H1 (cell line): ENCODE results near the gene PNMA8B. TPM values are rescaled to one million over a fixed set of nuclear protein-coding genes. Genes with fewer than 3 reads are reported as not detected.

ENCODE experiments used
- CTCF ChIA-PET: fragments of 300-600 bp; sonication (Branson Sonifier 250); formaldehyde crosslinking; loops from one replicate; lab custom pipeline; 2021; ENCODE audit not compliant: partially characterized antibody; lab: Charles Lee
- POLR2A ChIA-PET: fragments of 300-600 bp; sonication (Branson Sonifier 250); formaldehyde crosslinking; loops from one replicate; lab custom pipeline; 2021; ENCODE audit warnings: inconsistent platforms; ENCODE audit not compliant: partially characterized antibody; lab: Charles Lee
- DNase-seq, 2 experiments: peaks; one replicate each; pipeline versions ENCODE4 v3.0.0 to v3.0.0-alpha.2; 2010 to 2022; ENCODE audit warnings: low spot score in 2 of 2, low read depth in 1 of 2, mixed read lengths in 1 of 2
- FAIRE-seq: peaks from 2 replicates; lab custom pipeline; 2011; peaks lifted over from hg19 to GRCh38; lab: Jason Lieb, UNC
- H2AFZ ChIP-seq: 2 replicates; pipeline ENCODE4 v1.8.1; 2012; ENCODE audit warnings: low read length, inconsistent platforms
- H2AK5ac ChIP-seq: 2 replicates; pipeline ENCODE4 v1.6.1; 2013; ENCODE audit warnings: low read depth, low read length
- H2BK120ac ChIP-seq: replicated peaks from 2 replicates; pipeline ENCODE3; 2013; ENCODE audit warnings: low read depth, low read length, inconsistent platforms
- H2BK12ac ChIP-seq: 2 replicates; pipeline ENCODE4 v1.6.1; 2013; ENCODE audit warnings: low read depth, low read length
- H2BK15ac ChIP-seq: 2 replicates; pipeline ENCODE4 v1.6.1; 2013; ENCODE audit warnings: low read length
- H2BK20ac ChIP-seq: 2 replicates; pipeline ENCODE4 v1.6.1; 2013; ENCODE audit warnings: low read length
- H2BK5ac ChIP-seq: 2 replicates; pipeline ENCODE4 v1.6.1; 2013; ENCODE audit warnings: low read depth, low read length
- H3K14ac ChIP-seq: 2 replicates; pipeline ENCODE4 v1.6.1; 2013; ENCODE audit warnings: inconsistent platforms; ENCODE audit not compliant: insufficient read length
- H3K18ac ChIP-seq: 2 replicates; pipeline ENCODE4 v1.6.1; 2013; ENCODE audit warnings: low read length; ENCODE audit errors: extremely low read depth
- H3K23ac ChIP-seq: 2 replicates; pipeline ENCODE4 v1.6.1; 2013; ENCODE audit warnings: inconsistent platforms; ENCODE audit not compliant: insufficient read length
- H3K23me2 ChIP-seq: 2 replicates; pipeline ENCODE4 v1.6.1; 2013; ENCODE audit warnings: low read depth, low read length
- H3K27ac ChIP-seq: 2 replicates; pipeline ENCODE4 v1.6.1; 2011; ENCODE audit warnings: low read depth, low read length, inconsistent platforms
- H3K27me3 ChIP-seq, 4 experiments: replicated peaks in 1 of 4; 1 replicate in 1 of 4; 2 replicates in 3 of 4; pipeline versions ENCODE4 v1.6.1 to v1.8.1; 2011 to 2013; ENCODE audit warnings: low read length in 3 of 4, mild to moderate bottlenecking in 3 of 4, inconsistent platforms in 2 of 4, mixed read lengths in 2 of 4, moderate library complexity in 1 of 4; ENCODE audit not compliant: control insufficient read depth in 3 of 4, insufficient read depth in 3 of 4; ENCODE audit errors: extremely low read depth in 1 of 4
- H3K36me3 ChIP-seq, 4 experiments: 2 replicates each; pipeline versions ENCODE4 v1.6.1 to v1.8.1; 2011 to 2013; ENCODE audit warnings: mild to moderate bottlenecking in 4 of 4, low read length in 3 of 4, moderate library complexity in 2 of 4, control low read depth in 1 of 4, inconsistent platforms in 1 of 4; ENCODE audit not compliant: insufficient read depth in 4 of 4, control insufficient read depth in 2 of 4
- H3K4ac ChIP-seq: replicated peaks from 2 replicates; pipeline ENCODE3; 2013; ENCODE audit warnings: low read length, low read depth, mixed read lengths, inconsistent platforms; ENCODE audit not compliant: insufficient read length
- H3K4me1 ChIP-seq, 4 experiments: replicated peaks in 1 of 4; 1 replicate in 1 of 4; 2 replicates in 3 of 4; pipeline versions ENCODE4 v1.6.1 to v1.8.1; 2011 to 2013; ENCODE audit warnings: low read length in 3 of 4, inconsistent platforms in 2 of 4, mixed read lengths in 1 of 4; ENCODE audit not compliant: insufficient read depth in 4 of 4, control insufficient read depth in 3 of 4
- H3K4me2 ChIP-seq, 2 experiments: 2 replicates each; pipeline versions ENCODE4 v1.6.1 to v1.8.1; 2011 to 2013; ENCODE audit warnings: low read depth in 2 of 2, low read length in 2 of 2, control low read depth in 1 of 2, inconsistent platforms in 1 of 2, mild to moderate bottlenecking in 1 of 2; ENCODE audit not compliant: insufficient read depth in 1 of 2
- H3K4me3 ChIP-seq, 4 experiments: fragments of 200-600, 300-600 bp in 1 of 4; sonication (generic), shearing (Covaris generic), sonication (Bioruptor Twin) in 1 of 4; 2 replicates each; pipeline versions ENCODE4 v1.5.1 to v1.8.1; 2011 to 2016; ENCODE audit warnings: low read length in 4 of 4, low read depth in 3 of 4, control low read depth in 2 of 4, inconsistent platforms in 2 of 4, mild to moderate bottlenecking in 2 of 4, mixed read lengths in 1 of 4, moderate library complexity in 1 of 4; ENCODE audit not compliant: insufficient read depth in 2 of 4; ENCODE audit errors: extremely low read depth in 1 of 4
- H3K56ac ChIP-seq: replicated peaks from 2 replicates; pipeline ENCODE3; 2013; ENCODE audit warnings: low read depth, mild to moderate bottlenecking, mixed read lengths, low read length, inconsistent platforms; ENCODE audit not compliant: insufficient read length
- H3K79me1 ChIP-seq: 2 replicates; pipeline ENCODE4 v1.6.1; 2013; ENCODE audit warnings: low read depth, low read length, control low read depth
- H3K79me2 ChIP-seq, 2 experiments: 2 replicates each; pipeline versions ENCODE4 v1.6.1 to v1.8.1; 2012 to 2013; ENCODE audit warnings: low read length in 2 of 2, mild to moderate bottlenecking in 2 of 2, inconsistent platforms in 1 of 2; ENCODE audit not compliant: insufficient read depth in 2 of 2, control insufficient read depth in 1 of 2
- H3K9ac ChIP-seq, 4 experiments: replicated peaks in 1 of 4; 1 replicate in 1 of 4; 2 replicates in 3 of 4; pipeline versions ENCODE4 v1.6.1 to v1.8.1; 2011 to 2013; ENCODE audit warnings: low read depth in 3 of 4, low read length in 3 of 4, control low read depth in 2 of 4, mild to moderate bottlenecking in 2 of 4, moderate library complexity in 2 of 4, inconsistent platforms in 1 of 4; ENCODE audit errors: extremely low read depth in 1 of 4
- H3K9me3 ChIP-seq, 2 experiments: 2 replicates each; pipeline versions ENCODE4 v1.6.1 to v1.8.1; 2012 to 2013; ENCODE audit warnings: mild to moderate bottlenecking in 2 of 2, moderate library complexity in 2 of 2, control low read depth in 1 of 2, inconsistent platforms in 1 of 2, low read depth in 1 of 2, low read length in 1 of 2, mixed read lengths in 1 of 2; ENCODE audit not compliant: insufficient read depth in 2 of 2
- H4K20me1 ChIP-seq, 2 experiments: replicated peaks in 1 of 2; 2 replicates each; pipeline versions ENCODE3 to v1.8.1; 2011 to 2013; ENCODE audit warnings: inconsistent platforms in 2 of 2, low read length in 2 of 2, mild to moderate bottlenecking in 1 of 2; ENCODE audit not compliant: insufficient read depth in 2 of 2, control insufficient read depth in 1 of 2
- H4K5ac ChIP-seq: 2 replicates; pipeline ENCODE4 v1.6.1; 2013; ENCODE audit warnings: low read length, low read depth, mixed read lengths, inconsistent platforms; ENCODE audit not compliant: insufficient read length
- H4K8ac ChIP-seq: 2 replicates; pipeline ENCODE4 v1.8.0; 2013; ENCODE audit warnings: mild to moderate bottlenecking, moderate library complexity, low read length, inconsistent platforms; ENCODE audit not compliant: insufficient read depth; ENCODE audit errors: extremely low read depth
- H4K91ac ChIP-seq: replicated peaks from 2 replicates; pipeline ENCODE3; 2013; ENCODE audit warnings: low read length, mixed read lengths, inconsistent platforms; ENCODE audit not compliant: insufficient read length
- CEBPB ChIP-seq: IDR thresholded peaks from 2 replicates; pipeline ENCODE4 v1.6.1; 2012; ENCODE audit warnings: low read depth, low read length
- EP300 ChIP-seq, 2 experiments: IDR thresholded peaks; 1 replicate in 1 of 2; 2 replicates in 1 of 2; pipeline ENCODE4 v1.6.1; 2011 to 2012; ENCODE audit warnings: low read depth in 2 of 2, low read length in 2 of 2, mild to moderate bottlenecking in 2 of 2, borderline replicate concordance in 1 of 2, inconsistent platforms in 1 of 2, moderate library complexity in 1 of 2
- GABPA ChIP-seq: IDR thresholded peaks from 2 replicates; pipeline ENCODE4 v1.6.1; 2011; ENCODE audit warnings: mild to moderate bottlenecking, low read length, moderate library complexity, borderline replicate concordance; ENCODE audit not compliant: insufficient read depth
- MAFK ChIP-seq: IDR thresholded peaks from 2 replicates; pipeline ENCODE4 v1.6.1; 2012; ENCODE audit warnings: low read depth, mild to moderate bottlenecking, improper control_type of control experiment, low read length
- MAX ChIP-seq: IDR thresholded peaks from 2 replicates; pipeline ENCODE4 v1.6.1; 2012; ENCODE audit warnings: inconsistent platforms
- SP1 ChIP-seq: IDR thresholded peaks from 2 replicates; pipeline ENCODE4 v1.6.1; 2011; ENCODE audit warnings: low read depth, low read length
- SUZ12 ChIP-seq: fragments of 200-600 bp; sonication (generic); IDR thresholded peaks from 2 replicates; pipeline ENCODE4 v1.6.1; 2012; ENCODE audit warnings: mild to moderate bottlenecking, inconsistent platforms, low read length, moderate library complexity, mixed read lengths
- TBP ChIP-seq: IDR thresholded peaks from 2 replicates; pipeline ENCODE4 v1.6.1; 2011; ENCODE audit warnings: low read depth, low read length, improper control_type of control experiment
- TCF12 ChIP-seq: IDR thresholded peaks from 2 replicates; pipeline ENCODE4 v1.6.1; 2011; ENCODE audit warnings: low read depth, mild to moderate bottlenecking, low read length
- WGBS, 2 experiments: shearing (Covaris generic) in 1 of 2; methylation state at CpG; one replicate each; pipeline versions ENCODE4 v1.1.6 to v1.1.7; 2013 to 2015; ENCODE audit warnings: low lambda C conversion rate in 2 of 2, mixed read lengths in 2 of 2, inconsistent platforms in 1 of 2, low coverage in 1 of 2, missing lambda C conversion rate in 1 of 2; ENCODE audit not compliant: insufficient replicate concordance in 2 of 2, insufficient coverage in 1 of 2, insufficient read length in 1 of 2; ENCODE audit errors: extremely low coverage in 1 of 2, missing lambda C conversion rate in 1 of 2; 5-methylcytosine and 5-hydroxymethylcytosine counted together
- polyA plus RNA-seq, 7 experiments: library from polyadenylated mRNA; depleted of rRNA in 3 of 7; stranded (reverse) in 5 of 7; unstranded in 2 of 7; fragments of >200 nt in 5 of 7; fragments of 200-250 nt in 2 of 7; gene quantifications; 1 replicate in 5 of 7; 2 replicates in 1 of 7; 4 replicates in 1 of 7; pipeline versions ENCODE4 v1.2.1 to v1.2.3, GENCODE V29; 2011 to 2013; ENCODE audit warnings: missing spikeins in 2 of 7, mixed read lengths in 2 of 7
- total RNA-seq: library from RNA; stranded (reverse); fragmentation: NEBNext Ultra II Directional; extraction: Animal tissue kit (Norgen Biotek cat#: 25700); gene quantifications from 2 replicates; pipeline ENCODE4 v1.2.1, GENCODE V29; 2021

The PNMA8B gene
- total and polyA plus RNA-seq, 2 of the 8 experiments (the other 6 are each of a cell fraction or from before 2014, with no cell fraction given), result 0.48 to 1.4 TPM

DNA sequence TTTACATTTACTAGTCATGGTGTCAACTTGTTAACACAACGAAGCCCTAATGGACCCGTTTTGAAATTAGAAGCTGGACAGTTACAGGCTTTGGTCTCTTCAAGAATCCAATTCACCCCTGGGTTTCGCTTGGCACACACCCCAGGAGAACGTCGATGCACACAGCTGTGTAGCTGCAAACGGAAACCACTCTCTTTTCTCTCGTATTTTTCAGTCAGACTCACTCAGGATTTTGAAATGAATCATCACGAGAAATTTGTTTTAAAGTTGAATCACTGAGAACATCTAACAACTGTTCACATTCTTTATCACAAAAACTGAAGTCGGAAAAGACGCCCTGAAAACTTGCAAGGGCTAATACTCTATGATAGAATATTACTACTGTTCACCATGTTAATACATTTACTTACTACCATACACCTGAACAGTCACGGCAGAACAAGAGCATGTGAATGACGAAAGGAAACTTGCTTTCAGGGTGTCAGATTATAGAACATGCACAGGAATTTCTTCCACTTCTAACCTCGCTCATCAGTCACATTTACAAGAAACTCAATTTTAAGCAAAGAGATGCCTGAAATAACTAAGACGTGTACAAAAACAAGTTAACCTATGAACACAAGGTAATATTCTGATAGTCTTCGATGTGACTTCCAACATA is 29.0 kb downstream of the PNMA8B start:
- H3K36me3 ChIP-seq, result peaks cover 0 to 19% (median 11%) of the 10 kb centered on the region in 4 experiments; a peak in 6 of 8 replicates
- FAIRE-seq, result no peak
- TF ChIP-seq CEBPB, result no peak
- TF ChIP-seq SUZ12, result no peak
- no peak for TF ChIP-seq MAX
- no peak for TF ChIP-seq EP300 (IDR thresholded peaks at IDR 0.05; ENCODE audit: borderline replicate concordance in 1 of 2, low read depth in 2 of 2, low read length in 2 of 2)
- no peak for TF ChIP-seq TBP
- TF ChIP-seq SP1, result no peak
- no peak for TF ChIP-seq MAFK
- TF ChIP-seq GABPA, result no peak
- no peak for TF ChIP-seq TCF12
- H2BK20ac ChIP-seq, result no peak overlapping the region
- ChIA-PET POLR2A (interaction anchor here (1.1 kb wide), 1 partner anchor 74 kb away, joined by 4 read pairs; no protein-coding TSS in a partner anchor), CTCF (interaction anchor here (0.6 to 1.9 kb wide), 2 partner anchors 20 to 35 kb away, joined by 4 to 5 read pairs; no protein-coding TSS in a partner anchor)
- no peak for DNase-seq
- H4K20me1 ChIP-seq, result no peaks in the 10 kb centered on the region
- no peak overlapping the region for H2BK120ac ChIP-seq
- H3K56ac ChIP-seq, result no peak overlapping the region
- H3K23me2 ChIP-seq, result peaks cover 8% of the 10 kb centered on the region
- H4K8ac ChIP-seq, result no peak overlapping the region
- no peaks in the 10 kb centered on the region; the same call in 1 of the 2 replicates for H3K79me1 ChIP-seq
- no peak overlapping the region for H3K4me2 ChIP-seq
- H3K14ac ChIP-seq, result no peak overlapping the region
- no peak overlapping the region for H2AFZ ChIP-seq
- H3K4me1 ChIP-seq, result peaks cover 0 to 7% (median 2%) of the 10 kb centered on the region in 4 experiments; a peak in 4 of 7 replicates
- H2AK5ac ChIP-seq, result no peak overlapping the region
- no peaks in the 10 kb centered on the region for H3K9me3 ChIP-seq
- no peak overlapping the region for H2BK15ac ChIP-seq
- no peak overlapping the region for H3K18ac ChIP-seq
- no peak overlapping the region for H2BK5ac ChIP-seq
- H3K79me2 ChIP-seq, result peaks cover 0 to 9% of the 10 kb centered on the region in 2 experiments; a peak in 1 of 4 replicates
- H4K5ac ChIP-seq, result no peak overlapping the region
- no peak overlapping the region for H3K4ac ChIP-seq
- no peak overlapping the region for H3K27ac ChIP-seq
- H3K9ac ChIP-seq, result no peak overlapping the region
- no peak overlapping the region for H2BK12ac ChIP-seq
- no peak overlapping the region for H3K4me3 ChIP-seq
- no peaks in the 10 kb centered on the region; a peak in 2 of 7 replicates for H3K27me3 ChIP-seq
- WGBS, 2 experiments, result 88% methylated on average over 15 of the region's 15 CpGs; no CpG with 5 or more reads in 1 of the 2 experiments
- H4K91ac ChIP-seq, result no peak overlapping the region
- H3K23ac ChIP-seq, result no peak overlapping the region
